OCI-LY7 (cell line): ENCODE measurements around the gene SPSB2. TPM values are rescaled to one million over a fixed set of nuclear protein-coding genes. Genes with fewer than 3 reads are reported as not detected.
A peak's percentile ranks its signal among the peaks of the same experiment; 100 is the strongest.

Experiments
- BruUV-seq: library from RNA; stranded (reverse); fragments of 400-500 nt; replicated peaks from 2 replicates; lab custom pipeline; 2021; lab: Mats Ljungman, UMichigan
- CTCF ChIA-PET: fragments of 300-600 bp; sonication (Branson Sonifier 250); formaldehyde crosslinking; loops from one replicate; lab custom pipeline; 2022; ENCODE audit warnings: antibody characterized with exemption; ENCODE audit not compliant: unreplicated experiment; lab: Charles Lee
- POLR2A ChIA-PET: fragments of 300-600 bp; sonication (Branson Sonifier 250); formaldehyde crosslinking; loops from one replicate; lab custom pipeline; 2022; ENCODE audit warnings: antibody characterized with exemption; lab: Charles Lee
- DNase-seq: peaks from one replicate; pipeline ENCODE4 v3.0.0-alpha.2; 2015; ENCODE audit warnings: low spot score
- H2AFZ ChIP-seq: fragments of 200-600 bp; sonication (generic), shearing (Covaris generic); 2 replicates; pipeline ENCODE4 v1.6.1; 2014; ENCODE audit warnings: mild to moderate bottlenecking, antibody characterized with exemption, low read length, moderate library complexity
- H3K27ac ChIP-seq: fragments of 200-600 bp; sonication (generic); 2 replicates; pipeline ENCODE4 v1.5.1; 2014; ENCODE audit warnings: mixed run types, low read depth, mild to moderate bottlenecking, moderate library complexity, low read length, inconsistent platforms; ENCODE audit not compliant: poor library complexity, severe bottlenecking
- H3K36me3 ChIP-seq: fragments of 200-600 bp; sonication (generic); 2 replicates; pipeline ENCODE4 v1.6.1; 2014; ENCODE audit warnings: mild to moderate bottlenecking, antibody characterized with exemption, low read length, moderate library complexity, mixed read lengths; ENCODE audit not compliant: insufficient read depth
- H3K4me1 ChIP-seq: fragments of 200-600 bp; sonication (generic); 2 replicates; pipeline ENCODE4 v1.5.1; 2014; ENCODE audit warnings: mild to moderate bottlenecking, low read length; ENCODE audit not compliant: insufficient read depth, poor library complexity, severe bottlenecking
- H3K4me2 ChIP-seq: fragments of 200-600 bp; sonication (generic); 2 replicates; pipeline ENCODE4 v1.6.1; 2014; ENCODE audit warnings: mild to moderate bottlenecking, low read length
- H3K4me3 ChIP-seq: fragments of 200-600 bp; sonication (generic); 2 replicates; pipeline ENCODE4 v1.5.1; 2014; ENCODE audit warnings: mild to moderate bottlenecking, low read depth, low read length; ENCODE audit not compliant: poor library complexity, severe bottlenecking
- H3K79me2 ChIP-seq: fragments of 200-600 bp; sonication (generic); 2 replicates; pipeline ENCODE4 v1.6.1; 2016; ENCODE audit warnings: low read depth, mild to moderate bottlenecking, low read length, moderate library complexity, mixed read lengths; ENCODE audit not compliant: insufficient read depth
- H3K9me2 ChIP-seq: fragments of 200-600 bp; sonication (generic); 2 replicates; pipeline ENCODE4 v1.6.1; 2016; ENCODE audit warnings: mild to moderate bottlenecking, low read length, mixed read lengths; ENCODE audit not compliant: insufficient read depth
- H3K9me3 ChIP-seq: fragments of 200-600 bp; sonication (generic); 2 replicates; pipeline ENCODE4 v1.6.1; 2014; ENCODE audit warnings: mild to moderate bottlenecking, mixed run types, low read length, mixed read lengths
- H4K20me1 ChIP-seq: fragments of 200-600 bp; sonication (generic); 2 replicates; pipeline ENCODE4 v1.6.1; 2014; ENCODE audit warnings: mild to moderate bottlenecking, antibody characterized with exemption, low read length, moderate library complexity, mixed read lengths; ENCODE audit not compliant: insufficient read depth
- EZH2phosphoT487 ChIP-seq: fragments of 200-600 bp; sonication (generic); IDR thresholded peaks from 2 replicates; pipeline ENCODE4 v1.6.1; 2018; ENCODE audit warnings: low read depth, borderline replicate concordance, mild to moderate bottlenecking, mixed run types, antibody characterized with exemption, low read length, moderate library complexity, mixed read lengths
- intact Hi-C: fragments of 100-400 bp; cut with micrococcal nuclease; formaldehyde crosslinking; loops from one replicate; pipeline ENCODE4 v1.10.0; 2022; ENCODE audit not compliant: unreplicated experiment
- total RNA-seq, 2 experiments: library from RNA; depleted of rRNA in 1 of 2; stranded (reverse); fragments of >200 nt in 1 of 2; shearing (Covaris generic) in 1 of 2; gene quantifications; 2 replicates each; pipeline ENCODE4 v1.2.3, GENCODE V29; 2014 to 2022
- TF ChIP-seq, protein P1 (sequence below): fragments of 200-600 bp; sonication (generic); conservative IDR thresholded peaks from 2 replicates; pipeline ENCODE4 v1.5.1; 2014; ENCODE audit warnings: mild to moderate bottlenecking, antibody characterized with exemption, low read length, moderate library complexity, mixed read lengths

SPSB2 gene
- total RNA-seq, 2 experiments from 2014 or later, result 8.3 to 8.5 TPM

DNA sequence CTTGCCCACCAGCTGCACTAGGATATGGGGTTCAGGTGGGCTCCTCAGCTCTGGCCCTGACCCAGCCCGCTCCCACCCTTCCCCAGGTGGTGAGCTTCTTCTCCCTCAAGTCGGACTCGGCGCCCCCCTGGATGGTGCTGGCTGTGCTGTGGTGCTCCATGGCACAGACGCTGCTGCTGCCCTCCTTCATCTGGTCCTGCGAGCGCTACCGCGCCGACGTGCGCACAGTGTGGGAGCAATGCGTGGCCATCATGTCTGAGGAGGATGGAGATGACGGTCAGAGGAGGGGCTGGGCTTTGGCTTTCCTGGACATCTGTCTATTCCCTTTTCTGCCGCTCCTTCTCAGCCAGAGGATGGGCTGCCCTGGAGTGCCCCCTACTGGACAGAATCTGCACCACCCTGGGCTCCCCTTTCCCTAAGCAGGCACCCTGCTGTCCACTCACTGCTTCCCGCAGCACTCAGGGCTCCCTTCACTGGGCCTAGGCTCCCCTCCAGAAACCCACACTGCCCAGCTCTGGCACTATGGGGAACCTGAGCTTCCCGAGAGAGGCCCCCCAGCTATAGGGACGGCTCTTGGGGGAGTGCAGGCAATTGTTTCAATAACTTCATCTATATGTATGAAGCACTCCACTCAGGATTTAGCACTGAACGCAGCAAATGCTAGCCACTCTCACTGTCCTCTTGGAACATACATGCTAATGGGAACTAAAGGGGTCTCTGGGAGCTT, 47.5 kb downstream of the SPSB2 start:
- no peaks in the 10 kb centered on the region for H3K9me2 ChIP-seq
- H2AFZ ChIP-seq, result no peak overlapping the region
- no peak overlapping the region for H3K27ac ChIP-seq
- no peaks in the 10 kb centered on the region for H3K9me3 ChIP-seq
- ChIA-PET POLR2A (interaction anchor here (1.3 kb wide), 1 partner anchor 14 kb away, joined by 3 read pairs; no protein-coding TSS in a partner anchor), CTCF (interaction anchor here (0.6 kb wide), 2 partner anchors 55 to 148 kb away, joined by 3 read pairs; no protein-coding TSS in a partner anchor)
- no peaks in the 10 kb centered on the region for H3K36me3 ChIP-seq
- no peaks in the 10 kb centered on the region for H3K79me2 ChIP-seq
- intact Hi-C loops, result loop anchor here (1.0 to 5.0 kb wide), 3 partner anchors 43 to 268 kb away; partner anchors contain the start of genes IFFO1 and MLF2
- no peak overlapping the region for H3K4me2 ChIP-seq
- H3K4me3 ChIP-seq, result no peak overlapping the region
- no peak for TF ChIP-seq EZH2phosphoT487
- TF ChIP-seq, protein P1, sequence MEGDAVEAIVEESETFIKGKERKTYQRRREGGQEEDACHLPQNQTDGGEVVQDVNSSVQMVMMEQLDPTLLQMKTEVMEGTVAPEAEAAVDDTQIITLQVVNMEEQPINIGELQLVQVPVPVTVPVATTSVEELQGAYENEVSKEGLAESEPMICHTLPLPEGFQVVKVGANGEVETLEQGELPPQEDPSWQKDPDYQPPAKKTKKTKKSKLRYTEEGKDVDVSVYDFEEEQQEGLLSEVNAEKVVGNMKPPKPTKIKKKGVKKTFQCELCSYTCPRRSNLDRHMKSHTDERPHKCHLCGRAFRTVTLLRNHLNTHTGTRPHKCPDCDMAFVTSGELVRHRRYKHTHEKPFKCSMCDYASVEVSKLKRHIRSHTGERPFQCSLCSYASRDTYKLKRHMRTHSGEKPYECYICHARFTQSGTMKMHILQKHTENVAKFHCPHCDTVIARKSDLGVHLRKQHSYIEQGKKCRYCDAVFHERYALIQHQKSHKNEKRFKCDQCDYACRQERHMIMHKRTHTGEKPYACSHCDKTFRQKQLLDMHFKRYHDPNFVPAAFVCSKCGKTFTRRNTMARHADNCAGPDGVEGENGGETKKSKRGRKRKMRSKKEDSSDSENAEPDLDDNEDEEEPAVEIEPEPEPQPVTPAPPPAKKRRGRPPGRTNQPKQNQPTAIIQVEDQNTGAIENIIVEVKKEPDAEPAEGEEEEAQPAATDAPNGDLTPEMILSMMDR, result peak; percentile 91
- H3K4me1 ChIP-seq, result peaks cover 32% of the 10 kb centered on the region
- H4K20me1 ChIP-seq, result no peaks in the 10 kb centered on the region
- BruUV-seq, result no TSS peak
- peak; percentile 71 for DNase-seq

DNA sequence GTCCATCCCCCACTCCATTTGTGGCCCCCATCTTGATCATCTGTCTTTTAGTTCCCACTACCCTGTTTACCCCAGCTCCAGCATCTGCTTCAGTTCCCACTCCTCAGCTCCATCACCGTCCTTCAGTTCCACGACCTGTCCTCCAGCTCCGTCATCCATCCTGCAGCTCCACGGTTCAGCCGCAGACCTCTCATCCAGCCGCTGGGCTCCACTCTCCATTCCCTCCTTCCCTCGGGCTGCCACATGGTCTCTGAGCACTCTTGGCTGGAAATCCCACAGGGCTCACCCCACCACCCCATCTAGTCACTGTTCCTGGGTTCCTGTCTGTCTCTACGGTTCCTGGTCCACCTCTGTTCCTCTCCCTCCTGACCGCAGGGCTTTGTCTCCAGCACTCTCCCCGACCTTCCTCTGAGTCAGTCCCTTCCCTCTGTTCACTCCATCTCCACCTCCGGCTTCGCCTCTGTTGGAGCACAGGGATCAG, 48.2 kb downstream of the SPSB2 start:
- no peaks in the 10 kb centered on the region for H3K9me3 ChIP-seq
- H3K36me3 ChIP-seq, result no peaks in the 10 kb centered on the region
- H3K27ac ChIP-seq, result no peak overlapping the region
- ChIA-PET POLR2A (no interaction called here), CTCF (interaction anchor here (0.6 kb wide), 3 partner anchors 54 to 149 kb away, joined by 3 to 10 read pairs (median 3); partner anchors contain the start of gene ZNF384)
- no peaks in the 10 kb centered on the region for H4K20me1 ChIP-seq
- no peak overlapping the region for H3K4me3 ChIP-seq
- intact Hi-C loops, result loop anchor here (1.0 to 5.0 kb wide), 3 partner anchors 43 to 268 kb away; partner anchors contain the start of genes IFFO1 and MLF2
- no peaks in the 10 kb centered on the region for H3K79me2 ChIP-seq
- no TSS peak for BruUV-seq
- H3K4me1 ChIP-seq, result peaks cover 32% of the 10 kb centered on the region
- DNase-seq, result no peak
- H3K4me2 ChIP-seq, result no peak overlapping the region
- TF ChIP-seq, protein P1, result no peak
- TF ChIP-seq EZH2phosphoT487, result no peak
- no peaks in the 10 kb centered on the region for H3K9me2 ChIP-seq
- no peak overlapping the region for H2AFZ ChIP-seq
